HepG2 (cell line): Measurements from ENCODE around the gene NUP62. TPM values are rescaled to one million over a fixed set of nuclear protein-coding genes. Genes with fewer than 3 reads are reported as not detected.

Source experiments
- ATAC-seq: fragments of 200-7000 bp; cut with Tn5 transposase; 3 replicates; pipeline ENCODE4 v1.9.1; 2020; ENCODE audit warnings: mild to moderate bottlenecking, moderate library complexity
- BruUV-seq: library from RNA; stranded (reverse); fragments of 400-500 nt; replicated peaks from 2 replicates; lab custom pipeline; 2021; lab: Mats Ljungman, UMichigan
- CTCF ChIA-PET: fragments of 300-600 bp; formaldehyde crosslinking; extraction: SDS; loops from one replicate; lab custom pipeline; 2021; ENCODE audit warnings: low total read pairs, inconsistent platforms, low intra/inter-chr PET ratio; lab: Yijun Ruan, JAX
- POLR2A ChIA-PET: fragments of 350-600 bp; sonication (Branson Sonifier 250); formaldehyde crosslinking; loops from one replicate; lab custom pipeline; 2020; ENCODE audit warnings: antibody characterized with exemption, inconsistent platforms; lab: Yijun Ruan, JAX
- DNase-seq: peaks from one replicate; pipeline ENCODE4 v3.0.0-alpha.2; 2015; ENCODE audit warnings: low spot score
- FAIRE-seq: peaks from 3 replicates; lab custom pipeline; 2011; peaks lifted over from hg19 to GRCh38; lab: Jason Lieb, UNC
- H2AFZ ChIP-seq: one replicate; pipeline ENCODE4 v1.6.1; 2011; ENCODE audit warnings: low read length, inconsistent platforms
- H3K27ac ChIP-seq: fragments of 300-600 bp; 3 replicates; pipeline ENCODE4 v1.8.0; 2011; ENCODE audit warnings: mixed run types, mild to moderate bottlenecking, mixed read lengths, low read length, inconsistent platforms; ENCODE audit not compliant: insufficient read depth; ENCODE audit errors: extremely low read length
- H3K27me3 ChIP-seq, 2 experiments: fragments of 200-600 bp in 1 of 2; 2 replicates in 1 of 2; 3 replicates in 1 of 2; pipeline versions ENCODE4 v1.6.0 to v1.8.0; 2011; ENCODE audit warnings: low read length in 2 of 2, mild to moderate bottlenecking in 2 of 2, moderate library complexity in 2 of 2, inconsistent platforms in 1 of 2; ENCODE audit not compliant: insufficient read depth in 2 of 2, control insufficient read depth in 1 of 2
- H3K36me3 ChIP-seq, 2 experiments: fragments of 200-600 bp in 1 of 2; replicated peaks in 1 of 2; 2 replicates in 1 of 2; 3 replicates in 1 of 2; pipeline versions ENCODE4 v1.5.1 to v1.8.0; 2011; ENCODE audit warnings: low read length in 2 of 2, inconsistent platforms in 1 of 2; ENCODE audit not compliant: insufficient read depth in 2 of 2, control insufficient read depth in 1 of 2
- H3K4me1 ChIP-seq: 2 replicates; pipeline ENCODE4 v1.5.1; 2012; ENCODE audit warnings: low read length, inconsistent platforms; ENCODE audit not compliant: insufficient read depth
- H3K4me2 ChIP-seq: 2 replicates; pipeline ENCODE4 v1.6.0; 2011; ENCODE audit warnings: low read depth, low read length, inconsistent platforms
- H3K4me3 ChIP-seq, 3 experiments: fragments of 200-600 bp in 1 of 3; sonication (generic), shearing (Covaris generic) in 1 of 3; replicated peaks in 1 of 3; 2 replicates each; pipeline ENCODE4 v1.5.1; 2011 to 2016; ENCODE audit warnings: low read length in 3 of 3, inconsistent platforms in 2 of 3, low read depth in 2 of 3, mild to moderate bottlenecking in 2 of 3, control low read depth in 1 of 3, mixed read lengths in 1 of 3; ENCODE audit not compliant: insufficient read depth in 1 of 3
- H3K79me2 ChIP-seq: one replicate; pipeline ENCODE4 v1.6.1; 2011; ENCODE audit warnings: low read length, inconsistent platforms; ENCODE audit not compliant: insufficient read depth
- H3K9ac ChIP-seq: 2 replicates; pipeline ENCODE4 v1.6.0; 2011; ENCODE audit warnings: mild to moderate bottlenecking, low read depth, low read length, inconsistent platforms; ENCODE audit not compliant: insufficient read depth
- H3K9me3 ChIP-seq: 2 replicates; pipeline ENCODE4 v1.5.1; 2012; ENCODE audit warnings: mild to moderate bottlenecking, low read length
- H4K20me1 ChIP-seq: 2 replicates; pipeline ENCODE4 v1.6.0; 2011; ENCODE audit warnings: inconsistent platforms, mild to moderate bottlenecking, low read length, moderate library complexity; ENCODE audit not compliant: insufficient read depth
- HNRNPK ChIP-seq: fragments of 200-400 bp; formaldehyde crosslinking; IDR thresholded peaks from 2 replicates; pipeline ENCODE4 v1.6.1; 2018; ENCODE audit warnings: low read length, low read depth, moderate library complexity, mild to moderate bottlenecking; ENCODE audit not compliant: poor library complexity, severe bottlenecking
- ISX ChIP-seq: sonication (generic); formaldehyde crosslinking; conservative IDR thresholded peaks from 2 replicates; pipeline ENCODE4 v1.5.0; 2020; ENCODE audit warnings: missing genetic modification reagents
- MAFF ChIP-seq: IDR thresholded peaks from 2 replicates; pipeline ENCODE4 v1.6.1; 2011; ENCODE audit warnings: low read depth, low read length, improper control_type of control experiment
- MBNL3 ChIP-seq: fragments of 250-450 bp; sonication (Bioruptor Pico); conservative IDR thresholded peaks from 2 replicates; pipeline ENCODE4 v1.8.0; 2022; ENCODE audit warnings: mild to moderate bottlenecking, inconsistent platforms
- PAWR ChIP-seq: sonication (generic); formaldehyde crosslinking; IDR thresholded peaks from 2 replicates; pipeline ENCODE4 v1.4.0; 2020; ENCODE audit warnings: missing genetic modification reagents, mild to moderate bottlenecking, borderline replicate concordance
- ZBTB44 ChIP-seq: sonication (generic); formaldehyde crosslinking; IDR thresholded peaks from 2 replicates; pipeline ENCODE4 v1.4.0; 2020; ENCODE audit warnings: missing genetic modification reagents
- ZNF678 ChIP-seq: sonication (generic); formaldehyde crosslinking; IDR thresholded peaks from 2 replicates; pipeline ENCODE4 v1.4.0; 2020; ENCODE audit warnings: mild to moderate bottlenecking, missing genetic modification reagents
- ZNF879 ChIP-seq: sonication (generic); formaldehyde crosslinking; IDR thresholded peaks from 2 replicates; pipeline ENCODE4 v1.8.1; 2023; ENCODE audit warnings: missing genetic modification reagents
- WGBS: methylation state at CpG from one replicate; pipeline ENCODE4 v1.1.6; 2017; ENCODE audit warnings: low lambda C conversion rate; 5-methylcytosine and 5-hydroxymethylcytosine counted together
- in situ Hi-C: cut with HindIII; loops from 2 replicates; pipeline ENCODE4 v1.10.0; 2017; ENCODE audit warnings: low pct_unique_long_range_greater_than_20kb; ENCODE audit not compliant: extremely low pct_ligation_motif_present
- intact Hi-C: fragments of 100-400 bp; cut with micrococcal nuclease; formaldehyde crosslinking; loops from one replicate; pipeline ENCODE4 v1.10.0; 2022; ENCODE audit not compliant: unreplicated experiment
- polyA plus RNA-seq, 8 experiments: library from polyadenylated mRNA; depleted of rRNA in 3 of 8; stranded (reverse) in 7 of 8; unstranded in 1 of 8; fragments of >200 nt; fragmentation: Illumina TruSeq in 4 of 8; extraction: Trizol in 4 of 8; gene quantifications; 2 replicates each; pipeline versions ENCODE4 v1.2.1 to v1.2.3, GENCODE V29; 2011 to 2016; ENCODE audit warnings: low read depth in 4 of 8, missing spikeins in 1 of 8, mixed read lengths in 1 of 8; ENCODE audit not compliant: insufficient read depth in 1 of 8
- total RNA-seq, 5 experiments: library from RNA; depleted of rRNA; stranded (reverse); fragments of >200 nt; fragmentation: Illumina TruSeq; extraction: Trizol; gene quantifications; 2 replicates each; pipeline ENCODE4 v1.2.3, GENCODE V29; 2016; ENCODE audit warnings: low read depth in 1 of 5

Gene NUP62
- total and polyA plus RNA-seq, 2 of the 13 experiments (the other 11 are each of a cell fraction or from before 2014, with no cell fraction given): 16.5 to 41.5 TPM

- no peak for TF ChIP-seq HNRNPK
- no peak for TF ChIP-seq ZBTB44 (CRISPR knock-in tag)
Observed at GRCh38 chr19:49978324-49978723, 49.0 kb upstream of the NUP62 start (continued).

GRCh38 chr19:49977881-49978280, 48.6 kb upstream of the NUP62 start:
- no peak overlapping the region for H3K4me3 ChIP-seq
- peaks cover 0 to 1% of the 10 kb centered on the region in 2 experiments; a peak in 1 of 5 replicates for H3K36me3 ChIP-seq
- ChIA-PET CTCF (no interaction called here), POLR2A (no interaction called here)
- no peaks in the 10 kb centered on the region for H4K20me1 ChIP-seq
- H3K9me3 ChIP-seq: no peaks in the 10 kb centered on the region
- no peak for FAIRE-seq
- in situ Hi-C loops (loop anchor here (5.0 kb wide), 1 partner anchor 41 kb away; no protein-coding TSS in a partner anchor), intact Hi-C loops (no loop called here)
- no peaks in the 10 kb centered on the region for H3K4me1 ChIP-seq
- BruUV-seq: no TSS peak
- TF ChIP-seq ZNF678 (no peak), ZNF879 (CRISPR knock-in tag) (no peak), MAFF (no peak), PAWR (CRISPR knock-in tag) (no peak), MBNL3 (no peak), ISX (no peak)
- H3K27me3 ChIP-seq: no peaks in the 10 kb centered on the region
- no peak overlapping the region for H3K9ac ChIP-seq
- DNase-seq: no peak
- H3K4me2 ChIP-seq: no peak overlapping the region
- ATAC-seq: no peak
- H2AFZ ChIP-seq: no peak overlapping the region
- H3K27ac ChIP-seq: no peak overlapping the region
- WGBS: 93% methylated on average over 15 of the region's 18 CpGs
- H3K79me2 ChIP-seq: no peaks in the 10 kb centered on the region
